HCT116 (cell line): ENCODE results near the gene TMEM185B. TPM values are rescaled to one million over a fixed set of nuclear protein-coding genes. Genes with fewer than 3 reads are reported as not detected.

Source experiments
- ATAC-seq: fragments of 200-7000 bp; cut with Tn5 transposase; 2 replicates; pipeline ENCODE4 v1.9.1; 2020; ENCODE audit warnings: mild to moderate bottlenecking, moderate library complexity
- BruUV-seq: library from RNA; stranded (reverse); fragments of 400-500 nt; replicated peaks from 2 replicates; lab custom pipeline; 2021; lab: Mats Ljungman, UMichigan
- CTCF ChIA-PET: fragments of 300-600 bp; sonication (Branson Sonifier 250); formaldehyde crosslinking; loops from one replicate; lab custom pipeline; 2021; ENCODE audit warnings: antibody characterized with exemption; lab: Charles Lee
- POLR2A ChIA-PET: fragments of 300-600, 350-600 bp; sonication (Branson Sonifier 250); formaldehyde crosslinking; loops from one replicate; lab custom pipeline; 2021; ENCODE audit warnings: antibody characterized with exemption; lab: Charles Lee
- RAD21 ChIA-PET, 2 experiments: fragments of 300-600 bp; sonication (Branson Sonifier 250); formaldehyde crosslinking; loops; one replicate each; lab custom pipeline; 2023; ENCODE audit warnings: low total read pairs in 2 of 2; ENCODE audit not compliant: uncharacterized antibody in 2 of 2, unreplicated experiment in 2 of 2, low non-redundant PET in 1 of 2; lab: Charles Lee
- DNase-seq: peaks from one replicate; pipeline ENCODE4 v3.0.0-alpha.2; 2010; ENCODE audit warnings: low read depth, low spot score
- H2AFZ ChIP-seq: fragments of 200-600 bp; shearing (Covaris generic), sonication (generic); 2 replicates; pipeline ENCODE4 v1.6.1; 2017; ENCODE audit warnings: low read depth, mixed run types, mixed read lengths, antibody characterized with exemption, low read length; ENCODE audit not compliant: poor library complexity, severe bottlenecking
- H3K27ac ChIP-seq: 2 replicates; pipeline ENCODE4 v1.5.1; 2012; ENCODE audit warnings: low read depth, low read length
- H3K27me3 ChIP-seq: fragments of 200-600 bp; sonication (generic); 2 replicates; pipeline ENCODE4 v1.6.1; 2016; ENCODE audit warnings: mixed run types, low read length, mixed read lengths; ENCODE audit not compliant: insufficient read depth
- H3K36me3 ChIP-seq, 2 experiments: fragments of 200-500 bp in 1 of 2; fragments of 200-600 bp in 1 of 2; sonication (Bioruptor generic) in 1 of 2; sonication (generic) in 1 of 2; 2 replicates each; pipeline versions ENCODE4 v1.5.1 to v1.6.1; 2014 to 2016; ENCODE audit warnings: low read length in 2 of 2, inconsistent platforms in 1 of 2, mixed read lengths in 1 of 2, mixed run types in 1 of 2; ENCODE audit not compliant: insufficient read depth in 2 of 2, control insufficient read depth in 1 of 2
- H3K4me1 ChIP-seq, 2 experiments: fragments of 200-600 bp in 1 of 2; sonication (generic) in 1 of 2; 2 replicates each; pipeline versions ENCODE4 v1.5.1 to v1.6.1; 2012 to 2017; ENCODE audit warnings: low read length in 2 of 2, inconsistent platforms in 1 of 2, mild to moderate bottlenecking in 1 of 2, mixed read lengths in 1 of 2, mixed run types in 1 of 2, moderate library complexity in 1 of 2; ENCODE audit not compliant: insufficient read depth in 2 of 2, control insufficient read depth in 1 of 2
- H3K4me2 ChIP-seq: fragments of 200-600 bp; sonication (generic); 2 replicates; pipeline ENCODE4 v1.6.1; 2017; ENCODE audit warnings: mixed run types, low read length, mixed read lengths
- H3K4me3 ChIP-seq, 2 experiments: fragments of 200-600 bp in 1 of 2; sonication (generic) in 1 of 2; replicated peaks in 1 of 2; 2 replicates each; pipeline ENCODE4 v1.5.1; 2011 to 2016; ENCODE audit warnings: low read length in 2 of 2, control low read depth in 1 of 2, low read depth in 1 of 2, mild to moderate bottlenecking in 1 of 2, mixed read lengths in 1 of 2, mixed run types in 1 of 2
- H3K79me2 ChIP-seq: fragments of 200-600 bp; sonication (generic); 2 replicates; pipeline ENCODE4 v1.6.1; 2017; ENCODE audit warnings: mild to moderate bottlenecking, mixed run types, low read length, moderate library complexity, mixed read lengths; ENCODE audit not compliant: insufficient read depth
- H3K9ac ChIP-seq: fragments of 200-600 bp; sonication (generic); 2 replicates; pipeline ENCODE4 v1.6.1; 2016; ENCODE audit warnings: low read length, mixed read lengths
- H3K9me2 ChIP-seq: fragments of 200-600 bp; sonication (generic), shearing (Covaris generic); 2 replicates; pipeline ENCODE4 v1.6.1; 2017; ENCODE audit warnings: mixed run types, mild to moderate bottlenecking, moderate library complexity; ENCODE audit not compliant: insufficient read depth
- H3K9me3 ChIP-seq, 2 experiments: fragments of 200-500 bp in 1 of 2; fragments of 200-600 bp in 1 of 2; sonication (Bioruptor generic) in 1 of 2; sonication (generic) in 1 of 2; 2 replicates each; pipeline ENCODE4 v1.6.1; 2014 to 2017; ENCODE audit warnings: low read length in 2 of 2, mixed read lengths in 2 of 2, inconsistent platforms in 1 of 2, low read depth in 1 of 2, mild to moderate bottlenecking in 1 of 2, mixed run types in 1 of 2, moderate library complexity in 1 of 2; ENCODE audit not compliant: control insufficient read depth in 1 of 2, insufficient read depth in 1 of 2
- H4K20me1 ChIP-seq: fragments of 200-600 bp; sonication (generic), shearing (Covaris generic); 2 replicates; pipeline ENCODE4 v1.6.1; 2017; ENCODE audit warnings: mixed run types, mild to moderate bottlenecking, moderate library complexity; ENCODE audit not compliant: insufficient read depth
- JUND ChIP-seq: IDR thresholded peaks from 2 replicates; pipeline ENCODE4 v1.6.1; 2012
- YY1 ChIP-seq: IDR thresholded peaks from 2 replicates; pipeline ENCODE4 v1.6.1; 2011; ENCODE audit warnings: low read length, low read depth, moderate library complexity, mild to moderate bottlenecking; ENCODE audit not compliant: insufficient replicate concordance; ENCODE audit errors: extremely low read depth
- ZFX ChIP-seq: fragments of 450-650 bp; IDR thresholded peaks from 2 replicates; pipeline ENCODE4 v1.6.1; 2017
- intact Hi-C: fragments of 100-400 bp; cut with micrococcal nuclease; formaldehyde crosslinking; loops from 2 replicates; pipeline ENCODE4 v1.10.0; 2022
- total RNA-seq: library from RNA; stranded (reverse); gene quantifications from one replicate; pipeline ENCODE4 v1.2.1, GENCODE V29; 2021; ENCODE audit not compliant: unreplicated experiment
- TF ChIP-seq, protein P1 (sequence below): IDR thresholded peaks from 2 replicates; pipeline ENCODE4 v1.6.1; 2011; ENCODE audit warnings: mild to moderate bottlenecking, low read length, moderate library complexity; ENCODE audit not compliant: insufficient replicate concordance; ENCODE audit errors: extremely low read depth

TMEM185B gene
- total RNA-seq, 1 experiment from 2014 or later, result 27.1 TPM

DNA sequence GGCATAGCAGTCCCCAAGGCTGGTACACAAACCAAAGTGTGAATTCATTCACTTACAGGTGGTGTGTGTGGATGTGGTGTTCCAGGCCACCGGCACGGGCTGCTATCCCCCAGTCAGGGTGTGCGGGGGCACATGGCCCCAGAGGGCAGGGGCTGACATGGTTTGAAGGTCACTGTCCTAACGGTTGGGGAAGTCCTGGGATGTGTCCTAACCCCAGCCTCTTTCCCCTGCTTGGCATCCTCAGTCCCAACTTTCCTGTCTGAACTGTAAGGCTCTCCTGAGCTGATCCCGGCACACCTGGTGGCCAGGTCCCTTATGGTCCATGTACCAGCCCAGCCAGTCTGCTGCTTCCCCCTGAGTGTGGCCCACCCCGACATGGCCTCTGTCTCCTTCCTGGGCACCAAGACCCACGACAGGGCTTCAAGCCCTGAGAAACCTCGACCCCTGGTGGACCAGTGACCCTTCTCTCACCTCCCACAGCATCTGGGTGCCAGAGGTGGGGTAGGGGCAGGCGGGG is 2.4 kb upstream of the TMEM185B start:
- BruUV-seq, result no TSS peak
- no peaks in the 10 kb centered on the region for H3K9me2 ChIP-seq
- no peak overlapping the region for H3K4me2 ChIP-seq
- intact Hi-C loops, result loop anchor here (5.0 kb wide), 1 partner anchor 452 kb away; no protein-coding TSS in a partner anchor
- ATAC-seq (no peak), DNase-seq (no peak)
- peaks cover 6 to 32% of the 10 kb centered on the region in 2 experiments; a peak in 3 of 4 replicates for H3K4me1 ChIP-seq
- H3K27ac ChIP-seq, result no peak overlapping the region
- no peaks in the 10 kb centered on the region for H3K9me3 ChIP-seq
- H3K27me3 ChIP-seq, result no peaks in the 10 kb centered on the region
- ChIA-PET RAD21 (no interaction called here), CTCF (interaction anchor here (0.7 kb wide), 1 partner anchor 87 kb away, joined by 3 read pairs; no protein-coding TSS in a partner anchor), POLR2A (no interaction called here)
- no peak overlapping the region for H2AFZ ChIP-seq
- no peak overlapping the region for H3K9ac ChIP-seq
- peaks cover 0 to 7% of the 10 kb centered on the region in 2 experiments; a peak in 1 of 4 replicates for H3K36me3 ChIP-seq
- H4K20me1 ChIP-seq, result no peaks in the 10 kb centered on the region
- peaks cover 21% of the 10 kb centered on the region for H3K79me2 ChIP-seq
- no peak overlapping the region for H3K4me3 ChIP-seq
- TF ChIP-seq JUND (no peak), ZFX (no peak), YY1 (no peak)
- TF ChIP-seq, protein P1, sequence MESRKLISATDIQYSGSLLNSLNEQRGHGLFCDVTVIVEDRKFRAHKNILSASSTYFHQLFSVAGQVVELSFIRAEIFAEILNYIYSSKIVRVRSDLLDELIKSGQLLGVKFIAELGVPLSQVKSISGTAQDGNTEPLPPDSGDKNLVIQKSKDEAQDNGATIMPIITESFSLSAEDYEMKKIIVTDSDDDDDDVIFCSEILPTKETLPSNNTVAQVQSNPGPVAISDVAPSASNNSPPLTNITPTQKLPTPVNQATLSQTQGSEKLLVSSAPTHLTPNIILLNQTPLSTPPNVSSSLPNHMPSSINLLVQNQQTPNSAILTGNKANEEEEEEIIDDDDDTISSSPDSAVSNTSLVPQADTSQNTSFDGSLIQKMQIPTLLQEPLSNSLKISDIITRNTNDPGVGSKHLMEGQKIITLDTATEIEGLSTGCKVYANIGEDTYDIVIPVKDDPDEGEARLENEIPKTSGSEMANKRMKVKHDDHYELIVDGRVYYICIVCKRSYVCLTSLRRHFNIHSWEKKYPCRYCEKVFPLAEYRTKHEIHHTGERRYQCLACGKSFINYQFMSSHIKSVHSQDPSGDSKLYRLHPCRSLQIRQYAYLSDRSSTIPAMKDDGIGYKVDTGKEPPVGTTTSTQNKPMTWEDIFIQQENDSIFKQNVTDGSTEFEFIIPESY, result no peak
- TF ChIP-seq, all 23 proteins: peak for 0
